Duodenal mucosa (tissue), 2 donors: Measurements from ENCODE around the gene BAIAP2L1.

ENCODE experiments used
- H3K27ac ChIP-seq: one replicate; pipeline ENCODE4 v1.7.0; 2013; ENCODE audit warnings: low read depth, low read length
- H3K27me3 ChIP-seq, 2 donors: one replicate each; pipeline ENCODE4 v1.7.0; 2013; ENCODE audit warnings: low read length in 2 of 2, control low read depth in 1 of 2; ENCODE audit not compliant: insufficient read depth in 2 of 2, control insufficient read depth in 1 of 2
- H3K36me3 ChIP-seq, 2 donors: one replicate each; pipeline ENCODE4 v1.7.0; 2013; ENCODE audit warnings: low read length in 2 of 2, control low read depth in 1 of 2; ENCODE audit not compliant: insufficient read depth in 2 of 2, control insufficient read depth in 1 of 2
- H3K4me1 ChIP-seq, 2 donors: one replicate each; pipeline ENCODE4 v1.7.0; 2013; ENCODE audit warnings: low read length in 2 of 2, control low read depth in 1 of 2; ENCODE audit not compliant: insufficient read depth in 2 of 2, control insufficient read depth in 1 of 2
- H3K4me3 ChIP-seq, 2 donors: one replicate each; pipeline ENCODE4 v1.7.0; 2013; ENCODE audit warnings: low read length in 2 of 2, low read depth in 1 of 2
- H3K9ac ChIP-seq, 2 donors: one replicate each; pipeline ENCODE4 v1.7.0; 2013; ENCODE audit warnings: low read length in 2 of 2, low read depth in 1 of 2
- H3K9me3 ChIP-seq, 2 donors: one replicate each; pipeline ENCODE4 v1.7.0; 2013; ENCODE audit warnings: low read length in 2 of 2, control low read depth in 1 of 2; ENCODE audit not compliant: control insufficient read depth in 1 of 2

The BAIAP2L1 gene

GRCh38 chr7:98376711-98377110 lies 24.2 kb downstream of the BAIAP2L1 start:
- no peak overlapping the region for H3K4me3 ChIP-seq
- H3K9ac ChIP-seq, result no peak overlapping the region
- H3K4me1 ChIP-seq, result peaks cover 17% of the 10 kb centered on the region in 2 donors
- H3K36me3 ChIP-seq, result no peaks in the 10 kb centered on the region
- H3K27ac ChIP-seq, result no peak overlapping the region
- H3K9me3 ChIP-seq, result no peaks in the 10 kb centered on the region
- no peaks in the 10 kb centered on the region for H3K27me3 ChIP-seq

GRCh38 chr7:98375664-98376063 lies 25.2 kb downstream of the BAIAP2L1 start:
- Histone ChIP-seq H3K27ac (no peak overlapping the region), H3K27me3 (no peaks in the 10 kb centered on the region), H3K4me3 (no peak overlapping the region), H3K9me3 (no peaks in the 10 kb centered on the region), H3K36me3 (no peaks in the 10 kb centered on the region), H3K9ac (no peak overlapping the region), H3K4me1 (peaks cover 10 to 12% of the 10 kb centered on the region in 2 donors)

DNA sequence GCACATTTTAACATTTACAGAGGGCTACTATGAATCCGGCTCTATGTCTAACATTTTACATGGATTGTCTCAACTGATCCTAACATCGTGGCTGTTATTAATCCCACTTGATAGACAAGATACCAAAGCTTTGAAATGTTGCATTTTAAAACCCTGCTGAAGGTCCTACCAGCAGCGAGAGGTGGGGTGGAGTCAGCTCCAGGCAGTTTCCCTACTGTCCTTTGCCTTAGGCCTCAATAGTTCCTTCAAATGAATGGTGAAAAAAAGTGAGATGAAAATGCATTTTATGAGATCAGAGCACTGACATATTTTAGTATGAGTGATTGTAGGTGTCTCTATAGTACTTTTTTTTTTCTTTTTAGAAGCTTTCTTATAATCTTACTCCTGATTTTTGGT lies 26.6 kb downstream of the BAIAP2L1 start:
- Histone ChIP-seq H3K27me3 (no peaks in the 10 kb centered on the region), H3K36me3 (no peaks in the 10 kb centered on the region), H3K9ac (no peak overlapping the region), H3K9me3 (no peaks in the 10 kb centered on the region), H3K4me3 (no peak overlapping the region), H3K4me1 (peaks cover 10 to 16% of the 10 kb centered on the region in 2 donors), H3K27ac (no peak overlapping the region)

- no peak overlapping the region for H3K4me3 ChIP-seq
- H3K27me3 ChIP-seq, result no peaks in the 10 kb centered on the region
- no peaks in the 10 kb centered on the region for H3K9me3 ChIP-seq
- peaks cover 10 to 16% of the 10 kb centered on the region in 2 donors for H3K4me1 ChIP-seq
- H3K27ac ChIP-seq, result no peak overlapping the region
- H3K36me3 ChIP-seq, result no peaks in the 10 kb centered on the region
- no peak overlapping the region for H3K9ac ChIP-seq
Observed at GRCh38 chr7:98372993-98373392, 27.9 kb downstream of the BAIAP2L1 start.

DNA sequence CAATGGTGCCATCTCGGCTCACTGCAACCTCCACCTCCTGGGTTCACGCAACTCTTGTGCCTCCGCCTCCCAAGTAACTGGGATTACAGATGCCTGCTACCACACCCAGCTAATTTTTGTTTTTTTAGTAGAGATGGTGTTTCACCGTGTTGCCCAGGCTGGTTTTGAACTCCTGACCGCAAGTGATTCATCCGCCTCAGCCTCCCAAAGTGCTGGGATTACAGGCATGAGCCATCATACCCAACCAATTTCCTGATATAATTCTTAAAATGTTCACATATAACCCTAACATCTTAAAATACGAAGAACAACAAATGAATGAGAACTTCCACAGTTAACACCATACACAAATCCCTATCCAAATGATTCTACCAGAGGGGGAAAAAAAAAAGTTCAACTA lies 31.2 kb downstream of the BAIAP2L1 start:
- Histone ChIP-seq H3K4me1 (peaks cover 17 to 24% of the 10 kb centered on the region in 2 donors), H3K36me3 (no peaks in the 10 kb centered on the region), H3K4me3 (no peak overlapping the region), H3K9ac (no peak overlapping the region), H3K9me3 (no peaks in the 10 kb centered on the region), H3K27me3 (no peaks in the 10 kb centered on the region), H3K27ac (no peak overlapping the region)

- Histone ChIP-seq H3K9ac (no peak overlapping the region), H3K9me3 (no peaks in the 10 kb centered on the region), H3K4me3 (no peak overlapping the region), H3K27me3 (no peaks in the 10 kb centered on the region), H3K4me1 (peaks cover 17 to 24% of the 10 kb centered on the region in 2 donors), H3K36me3 (no peaks in the 10 kb centered on the region), H3K27ac (no peak overlapping the region)
Observed at GRCh38 chr7:98368716-98369115, 32.2 kb downstream of the BAIAP2L1 start.

DNA sequence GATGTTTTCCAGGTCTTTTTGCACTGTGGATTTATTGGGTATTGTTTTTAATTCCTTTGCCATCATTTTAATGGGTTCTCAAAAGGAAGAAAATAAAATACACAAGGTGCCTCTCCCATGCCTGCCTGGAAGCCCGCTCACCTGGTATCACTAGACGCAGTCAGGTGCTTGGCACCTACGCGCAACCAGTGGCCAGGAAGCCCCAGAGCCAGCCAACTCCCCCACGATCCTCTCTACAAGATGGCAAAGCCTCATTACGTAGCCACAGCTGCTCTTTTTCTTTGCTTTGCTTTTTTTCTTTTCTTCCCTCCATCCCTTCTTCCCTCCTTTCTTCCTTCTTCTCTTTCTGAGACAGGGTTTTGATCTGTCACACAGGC lies 34.3 kb downstream of the BAIAP2L1 start:
- no peaks in the 10 kb centered on the region for H3K9me3 ChIP-seq
- H3K36me3 ChIP-seq, result no peaks in the 10 kb centered on the region
- H3K9ac ChIP-seq, result no peak overlapping the region
- no peak overlapping the region for H3K27ac ChIP-seq
- H3K27me3 ChIP-seq, result no peaks in the 10 kb centered on the region
- no peak overlapping the region for H3K4me3 ChIP-seq
- H3K4me1 ChIP-seq, result peaks cover 8 to 15% of the 10 kb centered on the region in 2 donors

GRCh38 chr7:98365863-98366561 lies 34.9 kb downstream of the BAIAP2L1 start:
- peaks cover 8 to 15% of the 10 kb centered on the region in 2 donors for H3K4me1 ChIP-seq
- H3K9ac ChIP-seq, result no peak overlapping the region
- no peaks in the 10 kb centered on the region for H3K36me3 ChIP-seq
- H3K27ac ChIP-seq, result no peak overlapping the region
- no peak overlapping the region for H3K4me3 ChIP-seq
- no peaks in the 10 kb centered on the region for H3K27me3 ChIP-seq
- no peaks in the 10 kb centered on the region for H3K9me3 ChIP-seq

DNA sequence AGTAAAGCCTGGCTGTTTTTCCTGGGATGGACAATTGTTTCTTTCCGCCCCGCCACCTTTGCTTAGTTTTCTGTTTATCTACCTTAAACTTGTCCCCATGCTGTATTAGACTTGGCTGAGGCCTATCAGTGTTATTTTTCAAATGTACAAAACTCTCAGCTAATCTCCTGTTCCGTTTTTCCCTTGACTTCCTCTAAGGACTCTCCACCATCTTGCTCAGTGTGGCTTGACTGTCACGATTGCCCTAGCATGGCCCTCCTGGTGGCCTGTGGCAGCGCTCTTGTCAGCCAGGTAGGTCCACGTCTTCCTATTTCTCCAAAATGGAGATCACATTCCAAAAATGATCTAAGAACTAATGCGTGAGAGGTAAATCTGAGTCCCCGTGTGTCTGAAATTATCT lies 36.7 kb downstream of the BAIAP2L1 start:
- H3K4me3 ChIP-seq, result no peak overlapping the region
- no peaks in the 10 kb centered on the region for H3K9me3 ChIP-seq
- H3K36me3 ChIP-seq, result no peaks in the 10 kb centered on the region
- no peak overlapping the region for H3K9ac ChIP-seq
- H3K27ac ChIP-seq, result no peak overlapping the region
- H3K27me3 ChIP-seq, result no peaks in the 10 kb centered on the region
- H3K4me1 ChIP-seq, result peaks cover 14 to 15% of the 10 kb centered on the region in 2 donors

- Histone ChIP-seq H3K27ac (peak overlapping the region; percentile 17), H3K27me3 (no peaks in the 10 kb centered on the region), H3K9me3 (no peaks in the 10 kb centered on the region), H3K9ac (no peak overlapping the region), H3K4me1 (peaks cover 14 to 15% of the 10 kb centered on the region in 2 donors), H3K36me3 (no peaks in the 10 kb centered on the region), H3K4me3 (no peak overlapping the region)
Observed at GRCh38 chr7:98362517-98362916, 38.4 kb downstream of the BAIAP2L1 start.
